Transverse colon (tissue), 4 donors: Measurements from ENCODE around the gene MRFAP1L1. TPM values are rescaled to one million over a fixed set of nuclear protein-coding genes. Genes with fewer than 3 reads are reported as not detected.
"Not testable (repeated sequence)": the region's sequence is repeated elsewhere in the genome, so short reads cannot be mapped to it uniquely, and the experiment has no call there.

Source experiments
- DNase-seq: peaks from one replicate; pipeline ENCODE4 v3.0.0-alpha.2; 2019
- H3K27ac ChIP-seq, 4 donors: fragments of 200-600 bp; sonication (generic); 2 replicates each; pipeline ENCODE4 v1.5.1; 2016 to 2018; ENCODE audit warnings: inconsistent platforms in 4 of 4
- H3K27me3 ChIP-seq: fragments of 200-600 bp; sonication (generic); 2 replicates; pipeline ENCODE4 v1.5.1; 2017; ENCODE audit warnings: inconsistent platforms
- H3K36me3 ChIP-seq, 4 donors: fragments of 200-600 bp; sonication (generic); 2 replicates each; pipeline ENCODE4 v1.5.1; 2017 to 2019; ENCODE audit warnings: inconsistent platforms in 4 of 4
- H3K4me1 ChIP-seq, 4 donors: fragments of 200-600 bp; sonication (generic); 2 replicates each; pipeline ENCODE4 v1.5.1; 2017 to 2020; ENCODE audit warnings: inconsistent platforms in 4 of 4
- H3K4me3 ChIP-seq, 4 donors: fragments of 200-600 bp; sonication (generic); 1 replicate in 1 of 4; 2 replicates in 3 of 4; pipeline versions ENCODE4 v1.5.1 to v1.6.1; 2017 to 2019; ENCODE audit warnings: inconsistent platforms in 4 of 4
- H3K9me3 ChIP-seq, 2 donors: fragments of 200-600 bp; sonication (generic); 2 replicates each; pipeline ENCODE4 v1.5.1; 2017 to 2019; ENCODE audit warnings: inconsistent platforms in 2 of 2
- CTCF ChIP-seq, 5 experiments: fragments of 200-600 bp in 3 of 5; fragments of 450-650 bp in 2 of 5; sonication (generic) in 3 of 5; IDR thresholded peaks; 1 replicate in 2 of 5; 2 replicates in 3 of 5; pipeline ENCODE4 v1.5.1; 2016 to 2017; ENCODE audit warnings: antibody characterized with exemption in 5 of 5, inconsistent platforms in 3 of 5, mild to moderate bottlenecking in 2 of 5, moderate library complexity in 1 of 5
- EP300 ChIP-seq: sonication (generic); formaldehyde crosslinking; IDR thresholded peaks from one replicate; pipeline ENCODE4 v1.6.1; 2017; ENCODE audit warnings: antibody characterized with exemption, low read depth
- POLR2A ChIP-seq: fragments of 450-650 bp; IDR thresholded peaks from one replicate; pipeline ENCODE4 v1.6.1; 2016; ENCODE audit warnings: antibody characterized with exemption, mild to moderate bottlenecking, moderate library complexity
- POLR2AphosphoS5 ChIP-seq, 3 donors: sonication (generic); formaldehyde crosslinking; IDR thresholded peaks; one replicate each; pipeline ENCODE4 v1.6.1; 2016; ENCODE audit warnings: antibody characterized with exemption in 3 of 3
- WGBS, 2 donors: methylation state at CpG; one replicate each; pipeline ENCODE4 v1.1.5; 2018; ENCODE audit warnings: low coverage in 1 of 2; 5-methylcytosine and 5-hydroxymethylcytosine counted together
- in situ Hi-C, 4 donors: fragments of 200-750 bp; cut with MboI; loops; one replicate each; pipeline versions ENCODE4 v1.15.0 to v1.15.1; 2017; ENCODE audit warnings: low sequenced_read_pairs in 3 of 4, low pct_ligation_motif_present in 1 of 4, low pct_unique_long_range_greater_than_20kb in 1 of 4
- intact Hi-C: fragments of 100-400 bp; cut with DNase I; formaldehyde crosslinking; loops from one replicate; pipeline ENCODE4 v1.15.1; 2023; ENCODE audit warnings: low total_unique reads
- total RNA-seq, 4 donors: library from RNA; depleted of rRNA; stranded (reverse); fragments of >200 nt; gene quantifications; one replicate each; pipeline ENCODE4 v1.1.0, GENCODE V29; 2016

MRFAP1L1 gene
- total RNA-seq, 4 donors from 2014 or later = 18.3 to 51.0 (median 30.3) TPM

GRCh38 chr4:6674500-6675149, 35.0 kb downstream of the MRFAP1L1 start:
- no peak for TF ChIP-seq POLR2A
- peak; percentile 43 to 66 (median 45) for TF ChIP-seq CTCF (IDR thresholded peaks at IDR 0.05)
- no peak for TF ChIP-seq POLR2AphosphoS5 (IDR thresholded peaks at IDR 0.05)
- no peak for TF ChIP-seq EP300
- Histone ChIP-seq H3K9me3 (no peaks in the 10 kb centered on the region), H3K36me3 (no peaks in the 10 kb centered on the region), H3K27ac (peak overlapping the region; percentile 88 to 95 (median 91)), H3K4me3 (peak overlapping the region; percentile 48 to 77 (median 68)), H3K4me1 (peaks cover 21 to 40% (median 26%) of the 10 kb centered on the region in 4 donors), H3K27me3 (no peaks in the 10 kb centered on the region)
- DNase-seq = peak; percentile 64
- WGBS, 2 donors = 7 to 18% methylated on average over 8 to 29 of the region's 40 CpGs
- intact Hi-C loops (no loop called here), in situ Hi-C loops (loop anchor here in 1 of 4 donors (5.0 kb wide), 1 partner anchor 38 kb away; no protein-coding TSS in a partner anchor)

GRCh38 chr4:6673660-6674499, 35.8 kb downstream of the MRFAP1L1 start:
- intact Hi-C loops (no loop called here), in situ Hi-C loops (no loop called here)
- Histone ChIP-seq H3K9me3 (no peaks in the 10 kb centered on the region), H3K4me3 (peak overlapping the region; percentile 48 to 77 (median 68)), H3K27ac (peak overlapping the region; percentile 88 to 95 (median 91)), H3K36me3 (no peaks in the 10 kb centered on the region), H3K4me1 (peaks cover 21 to 40% (median 26%) of the 10 kb centered on the region in 4 donors), H3K27me3 (no peaks in the 10 kb centered on the region)
- DNase-seq = peak; percentile 95
- WGBS, 2 donors = 4% methylated on average over 39 of the region's 89 CpGs; no CpG with 5 or more reads in 1 of the 2 donors
- TF ChIP-seq EP300 (no peak), POLR2AphosphoS5 (IDR thresholded peaks at IDR 0.05) (peak; percentile 87 to 90 (median 88)), CTCF (IDR thresholded peaks at IDR 0.05) (no peak), POLR2A (peak; percentile 81)

- Histone ChIP-seq H3K27ac (peak overlapping the region; percentile 88 to 95 (median 91)), H3K4me1 (peaks cover 21 to 40% (median 26%) of the 10 kb centered on the region in 4 donors), H3K4me3 (peak overlapping the region; percentile 9 to 77 (median 68))
- 52% methylated on average over 14 of the region's 14 CpGs; no CpG with 5 or more reads in 1 of the 2 donors for WGBS, 2 donors
- intact Hi-C loops, H3K9me3 ChIP-seq, in situ Hi-C loops, H3K36me3 ChIP-seq, H3K27me3 ChIP-seq: not testable (repeated sequence)
- peak; percentile 35 for DNase-seq
- peak in 1 of 3 donors; percentile 85 for TF ChIP-seq POLR2AphosphoS5 (IDR thresholded peaks at IDR 0.05)
- peak; percentile 91 for TF ChIP-seq POLR2A
These were observed 36.4 kb downstream of the MRFAP1L1 start for GRCh38 chr4:6673191-6673659.

GRCh38 chr4:6672541-6673190, 37.0 kb downstream of the MRFAP1L1 start:
- intact Hi-C loops, H3K27me3 ChIP-seq, H3K36me3 ChIP-seq, DNase-seq, H3K9me3 ChIP-seq, in situ Hi-C loops: not testable (repeated sequence)
- 93 to 100% methylated on average over 2 to 22 of the region's 34 CpGs for WGBS, 2 donors
- peak overlapping the region in 3 of 4 donors; percentile 90 to 95 (median 92) for H3K27ac ChIP-seq
- peak overlapping the region in 1 of 4 donors; percentile 68 for H3K4me3 ChIP-seq
- H3K4me1 ChIP-seq = peaks cover 21 to 40% (median 26%) of the 10 kb centered on the region in 4 donors
